Activated CD8-positive, alpha-beta memory T cell treated with anti-CD3 and anti-CD28 coated beads, Interleukin-2, amount 10 ng/mL, durations not matched to agents 7 days and 5 days (primary cell): ENCODE data around the gene HSPA9. TPM values are rescaled to one million over a fixed set of nuclear protein-coding genes. Genes with fewer than 3 reads are reported as not detected.
"Not testable (repeated sequence)": the region's sequence is repeated elsewhere in the genome, so short reads cannot be mapped to it uniquely, and the experiment has no call there.

ENCODE experiments used
- ATAC-seq: fragments of 150-1000 bp; cut with Tn5 transposase; one replicate; pipeline ENCODE4 v1.10.0; 2021; ENCODE audit warnings: moderate library complexity
- CTCF ChIA-PET: fragments of 350-600 bp; sonication (Branson Sonifier 250); formaldehyde crosslinking; loops from one replicate; lab custom pipeline; 2021; ENCODE audit warnings: antibody characterized with exemption; lab: Charles Lee
- DNase-seq: peaks from one replicate; pipeline ENCODE4 v3.0.0-alpha.2; 2020
- H3K27ac Mint-ChIP-seq: one replicate; pipeline ENCODE4 v1.8.0; 2021; ENCODE audit warnings: mild to moderate bottlenecking, mixed read lengths
- H3K27me3 Mint-ChIP-seq: one replicate; pipeline ENCODE4 v1.8.0; 2021; ENCODE audit warnings: mixed read lengths
- H3K36me3 Mint-ChIP-seq: one replicate; pipeline ENCODE4 v1.8.0; 2021; ENCODE audit warnings: mild to moderate bottlenecking, mixed read lengths
- H3K4me1 Mint-ChIP-seq: one replicate; pipeline ENCODE4 v1.8.0; 2021; ENCODE audit warnings: mixed read lengths
- H3K4me3 Mint-ChIP-seq: one replicate; pipeline ENCODE4 v1.8.0; 2021; ENCODE audit warnings: mild to moderate bottlenecking, moderate library complexity, mixed read lengths
- H3K9me3 Mint-ChIP-seq: one replicate; pipeline ENCODE4 v1.8.0; 2022; ENCODE audit warnings: low read depth, mixed read lengths
- total RNA-seq, 2 experiments: library from RNA; stranded (reverse); gene quantifications; one replicate each; pipeline ENCODE4 v1.2.3, GENCODE V29; 2021

Gene HSPA9
- total RNA-seq, 2 experiments from 2014 or later, result 208 to 309 TPM

DNA sequence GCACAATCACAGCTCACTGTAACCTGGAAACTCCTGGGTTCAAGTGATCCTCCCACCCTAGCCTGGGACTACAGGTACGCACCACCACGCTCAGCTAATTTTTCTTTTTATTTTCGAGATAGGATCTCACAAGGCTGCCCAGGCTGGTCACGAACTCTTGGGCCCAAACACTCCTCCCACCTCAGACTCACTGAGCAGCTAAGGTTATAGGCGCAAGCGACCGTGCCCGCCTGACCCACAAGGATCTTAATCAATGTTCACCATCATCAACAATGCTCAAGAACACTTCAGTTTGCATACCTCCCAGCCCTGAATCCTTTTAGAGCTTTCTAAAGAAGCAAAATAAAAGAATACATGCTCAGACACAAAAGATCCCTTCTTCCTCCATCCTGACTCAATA lies 45.4 kb downstream of the HSPA9 start:
- Mint-ChIP-seq H3K36me3 (peaks cover 35% of the 10 kb centered on the region), H3K4me3 (no peak overlapping the region), H3K9me3 (no peaks in the 10 kb centered on the region), H3K4me1 (peaks cover 29% of the 10 kb centered on the region), H3K27ac (no peak overlapping the region), H3K27me3 (no peaks in the 10 kb centered on the region)
- ATAC-seq (no peak), DNase-seq (no peak)
- CTCF ChIA-PET, result interaction anchor here (1.6 to 1.8 kb wide), 2 partner anchors 160 to 177 kb away, joined by 3 to 7 read pairs; partner anchors contain the start of gene KDM3B

DNA sequence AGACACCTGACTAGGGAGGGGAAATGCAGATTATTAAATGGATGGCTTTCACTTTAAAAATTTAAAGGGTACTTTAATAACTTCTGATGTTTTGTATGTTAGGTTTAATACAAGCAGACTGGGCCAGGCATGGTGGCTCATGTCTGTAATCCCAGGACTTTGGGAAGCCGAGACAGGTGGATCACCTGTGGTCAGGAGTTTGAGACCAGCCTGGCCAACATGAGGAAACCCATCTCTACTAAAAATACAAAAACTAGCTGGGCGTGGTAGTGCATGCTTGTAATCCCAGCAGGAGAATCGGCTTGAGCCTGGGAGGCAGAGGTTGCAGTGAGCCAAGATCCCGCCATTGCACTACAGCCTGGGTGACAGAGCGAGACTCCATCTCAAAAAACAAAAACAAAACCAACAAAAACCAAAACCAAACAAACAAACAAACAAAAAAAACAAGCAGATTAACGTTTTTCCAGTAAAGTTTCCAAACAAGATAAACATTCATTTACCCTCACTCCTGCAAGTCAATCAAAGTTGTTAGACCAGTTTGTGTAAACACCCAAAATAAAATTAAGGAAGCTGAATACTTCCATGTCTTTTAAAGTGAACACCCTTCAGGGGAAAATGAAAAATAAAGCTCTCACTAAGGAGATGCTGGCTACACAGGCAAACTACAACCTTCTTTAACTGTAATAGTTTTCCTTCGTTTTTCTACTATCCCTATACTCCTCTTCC lies 46.3 kb downstream of the HSPA9 start:
- Mint-ChIP-seq H3K36me3 (peaks cover 30% of the 10 kb centered on the region), H3K4me1 (peaks cover 30% of the 10 kb centered on the region), H3K4me3 (no peak overlapping the region), H3K27ac (no peak overlapping the region), H3K9me3 (no peaks in the 10 kb centered on the region), H3K27me3 (no peaks in the 10 kb centered on the region)
- ATAC-seq (no peak), DNase-seq (no peak)
- CTCF ChIA-PET, result interaction anchor here (1.3 to 1.8 kb wide), 3 partner anchors 24 to 177 kb away, joined by 4 to 7 read pairs (median 5); partner anchors contain the start of gene KDM3B

DNA sequence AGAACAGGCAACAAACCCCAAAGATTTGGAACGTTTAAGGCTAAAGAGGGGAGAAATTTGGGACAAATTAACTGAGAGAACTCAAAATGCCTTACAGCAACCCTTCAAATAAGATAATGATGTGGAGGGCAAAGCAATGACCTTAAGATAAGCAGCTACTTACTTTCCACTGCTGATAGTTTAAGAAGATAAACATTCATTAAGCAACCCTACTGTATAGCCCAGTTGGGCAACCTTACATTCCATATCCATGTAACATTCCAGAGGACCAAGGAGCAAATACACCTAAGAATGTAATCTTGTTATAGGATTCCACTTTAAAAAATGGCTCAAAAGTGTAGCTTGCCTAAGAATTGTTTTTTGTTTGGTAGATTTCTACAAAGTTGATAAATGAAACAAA lies 47.0 kb downstream of the HSPA9 start:
- DNase-seq (no peak), ATAC-seq (no peak)
- H3K27ac Mint-ChIP-seq, result no peak overlapping the region
- peaks cover 30% of the 10 kb centered on the region for H3K4me1 Mint-ChIP-seq
- no peaks in the 10 kb centered on the region for H3K9me3 Mint-ChIP-seq
- no peaks in the 10 kb centered on the region for H3K27me3 Mint-ChIP-seq
- CTCF ChIA-PET, result interaction anchor here (1.3 to 1.4 kb wide), 2 partner anchors 24 to 78 kb away, joined by 4 to 5 read pairs; no protein-coding TSS in a partner anchor
- H3K36me3 Mint-ChIP-seq, result peaks cover 27% of the 10 kb centered on the region
- no peak overlapping the region for H3K4me3 Mint-ChIP-seq

DNA sequence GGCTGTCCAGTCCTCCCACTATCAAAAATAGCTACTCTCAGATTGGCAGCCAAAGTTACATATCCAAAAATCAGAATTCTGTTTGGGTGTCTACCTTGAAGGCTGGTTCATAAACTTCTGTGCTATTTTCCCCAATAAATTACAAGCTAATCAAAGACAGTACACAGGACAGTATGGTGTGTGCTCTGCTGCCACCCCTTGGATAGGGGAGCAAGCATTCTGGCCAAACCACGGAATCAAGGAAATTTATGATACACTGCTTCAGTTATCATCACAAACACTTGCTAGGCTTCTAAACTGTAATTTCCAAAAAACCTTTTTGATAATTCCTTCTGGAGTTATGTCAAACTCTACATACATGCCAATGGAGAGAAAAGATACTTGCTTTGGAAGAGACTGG lies 48.0 kb downstream of the HSPA9 start:
- Mint-ChIP-seq H3K4me1 (peaks cover 29% of the 10 kb centered on the region), H3K27me3 (no peaks in the 10 kb centered on the region), H3K36me3 (peaks cover 22% of the 10 kb centered on the region), H3K27ac (no peak overlapping the region), H3K9me3 (no peaks in the 10 kb centered on the region), H3K4me3 (no peak overlapping the region)
- ATAC-seq (no peak), DNase-seq (no peak)
- CTCF ChIA-PET, result interaction anchor here (0.8 to 1.2 kb wide), 3 partner anchors 10 to 39 kb away, joined by 3 read pairs; no protein-coding TSS in a partner anchor

DNA sequence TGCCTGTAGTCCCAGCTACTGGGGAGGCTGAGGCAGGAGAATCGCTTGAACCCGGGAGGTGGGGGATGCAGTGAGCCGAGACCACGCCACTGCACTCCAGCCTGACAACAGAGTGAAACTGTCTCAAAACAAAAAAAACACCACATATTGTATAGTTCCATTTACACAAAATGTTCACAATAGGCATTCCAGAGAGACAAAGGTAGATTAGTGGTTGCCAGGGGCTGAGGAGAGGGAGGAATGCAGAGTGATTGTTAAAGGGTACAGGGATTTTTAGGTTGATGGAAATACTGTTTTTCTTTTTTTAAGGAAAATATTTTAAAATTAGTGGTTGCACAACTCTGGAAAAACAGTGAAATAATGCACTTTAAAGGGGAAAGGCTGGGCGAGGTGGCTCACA lies 51.8 kb downstream of the HSPA9 start:
- Mint-ChIP-seq H3K36me3 (peaks cover 12% of the 10 kb centered on the region), H3K4me1 (peaks cover 20% of the 10 kb centered on the region), H3K27ac (no peak overlapping the region), H3K27me3 (no peaks in the 10 kb centered on the region), H3K4me3 (no peak overlapping the region), H3K9me3 (no peaks in the 10 kb centered on the region)
- ATAC-seq, result no peak
- no peak for DNase-seq
- CTCF ChIA-PET, result interaction anchor here (1.1 to 1.3 kb wide), 2 partner anchors 13 to 74 kb away, joined by 3 to 4 read pairs; no protein-coding TSS in a partner anchor

DNA sequence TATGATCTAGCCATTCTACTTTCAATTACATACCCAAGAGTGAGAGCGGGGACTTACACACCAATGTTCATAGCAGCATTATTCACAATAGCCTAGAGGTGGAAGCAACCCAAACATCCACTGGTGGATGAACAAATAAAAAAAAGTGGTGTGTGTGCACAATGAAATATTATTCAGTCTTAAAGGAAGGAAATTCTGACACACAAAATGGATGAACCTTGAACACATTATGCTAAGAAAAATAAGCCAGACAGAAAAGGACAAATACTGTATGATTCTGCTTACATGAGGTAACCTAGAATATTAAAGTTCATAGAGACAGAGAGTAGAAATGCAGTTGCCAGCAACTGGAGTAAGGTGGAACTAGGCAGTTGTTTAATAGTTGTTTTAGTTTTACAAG lies 54.2 kb downstream of the HSPA9 start:
- CTCF ChIA-PET, result interaction anchor here (0.9 to 1.3 kb wide), 3 partner anchors 11 to 169 kb away, joined by 3 read pairs; no protein-coding TSS in a partner anchor
- no peak for DNase-seq
- Mint-ChIP-seq H3K4me1 (peaks cover 14% of the 10 kb centered on the region), H3K9me3 (no peaks in the 10 kb centered on the region), H3K27ac (no peak overlapping the region), H3K36me3 (peaks cover 25% of the 10 kb centered on the region), H3K4me3 (no peak overlapping the region), H3K27me3 (no peaks in the 10 kb centered on the region)
- no peak for ATAC-seq

DNA sequence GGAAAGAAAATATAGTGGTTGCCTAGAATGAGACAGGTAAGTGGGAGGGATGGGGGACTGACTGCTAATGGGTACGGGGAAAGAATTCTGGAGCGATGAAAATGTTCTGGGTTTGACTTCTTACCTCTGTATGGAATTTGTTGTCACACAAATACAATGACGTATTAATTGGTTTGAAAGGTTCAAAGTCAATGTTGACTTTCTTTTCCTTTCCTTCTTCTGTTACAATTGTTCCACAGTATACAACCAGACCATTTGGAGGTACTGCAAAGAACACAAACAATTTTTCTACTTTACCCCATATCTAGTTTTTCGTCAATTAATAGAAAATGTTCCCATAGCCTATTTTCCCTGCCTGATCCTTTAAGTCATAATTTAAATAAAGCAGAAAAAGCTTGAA lies 57.8 kb downstream of the HSPA9 start:
- CTCF ChIA-PET, result interaction anchor here (2.2 kb wide), 1 partner anchor 14 kb away, joined by 11 read pairs; no protein-coding TSS in a partner anchor
- H3K27ac Mint-ChIP-seq, result no peak overlapping the region

DNA sequence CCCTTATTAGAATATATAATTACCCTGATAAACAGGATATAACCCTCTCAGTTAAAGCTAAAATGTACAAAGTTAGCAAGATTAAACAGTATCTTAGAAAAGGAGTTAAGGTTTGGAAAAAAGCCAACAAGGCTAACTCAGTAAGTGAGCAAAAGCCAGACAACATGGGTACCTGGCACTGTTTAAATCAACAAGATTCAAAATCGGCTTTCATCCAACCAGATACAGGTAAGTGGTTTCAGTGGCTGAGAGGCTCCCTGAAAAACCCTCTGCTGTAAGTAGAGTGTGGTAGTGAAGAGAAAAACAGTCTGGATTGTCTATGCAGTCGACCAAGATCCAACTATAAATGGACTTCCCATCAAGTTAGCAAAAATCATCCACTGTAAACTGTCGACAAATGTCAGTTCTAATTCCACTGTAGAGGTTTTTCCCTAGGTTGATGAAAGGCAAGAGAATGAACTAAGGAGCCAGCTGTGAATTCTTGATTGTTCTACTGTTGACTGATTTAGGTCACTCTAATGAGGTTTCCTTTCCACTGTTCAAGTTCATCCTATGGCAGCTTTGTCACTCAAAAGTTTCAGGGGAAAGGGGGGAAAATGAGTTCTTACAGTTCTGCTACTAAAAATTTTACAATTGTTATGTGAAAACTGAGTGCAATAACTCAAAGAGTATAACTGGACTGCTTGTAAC lies 59.5 kb downstream of the HSPA9 start:
- CTCF ChIA-PET, result interaction anchor here (1.1 to 2.2 kb wide), 3 partner anchors 12 to 28 kb away, joined by 3 to 11 read pairs (median 5); no protein-coding TSS in a partner anchor
- ATAC-seq, result no peak

More for the DNA sequence above, 57.8 kb downstream of the HSPA9 start:
- no peak for DNase-seq
- ATAC-seq, result no peak
- no peak overlapping the region for H3K4me3 Mint-ChIP-seq
- H3K4me1 Mint-ChIP-seq, result peaks cover 8% of the 10 kb centered on the region
- H3K36me3 Mint-ChIP-seq, result peaks cover 43% of the 10 kb centered on the region
- H3K9me3 Mint-ChIP-seq, result no peaks in the 10 kb centered on the region
- no peaks in the 10 kb centered on the region for H3K27me3 Mint-ChIP-seq

DNA sequence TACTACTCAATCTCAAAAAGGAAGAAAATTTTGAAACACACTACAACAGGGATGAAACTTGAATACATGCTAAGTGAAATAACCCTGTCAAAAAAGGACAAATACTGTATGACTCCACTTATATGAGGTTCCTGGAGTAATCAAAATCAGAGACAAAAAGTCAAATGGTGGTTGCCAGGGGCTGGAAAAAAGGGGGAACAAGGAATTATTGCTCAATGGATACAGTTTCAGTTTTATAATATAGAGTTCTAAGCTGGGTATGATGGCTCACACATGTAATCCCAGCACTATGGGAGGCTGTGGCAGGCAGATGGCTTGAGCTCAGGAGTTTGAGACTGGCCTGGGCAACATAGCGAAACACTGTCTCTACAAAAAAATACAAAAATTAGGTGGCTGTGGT lies 61.2 kb downstream of the HSPA9 start:
- ATAC-seq, result no peak
- peaks cover 60% of the 10 kb centered on the region for H3K36me3 Mint-ChIP-seq

More for the DNA sequence above, 59.5 kb downstream of the HSPA9 start:
- Mint-ChIP-seq H3K9me3 (no peaks in the 10 kb centered on the region), H3K4me3 (no peak overlapping the region), H3K27me3 (no peaks in the 10 kb centered on the region), H3K36me3 (peaks cover 51% of the 10 kb centered on the region), H3K27ac (no peak overlapping the region), H3K4me1 (peaks cover 3% of the 10 kb centered on the region)
- no peak for DNase-seq

DNA sequence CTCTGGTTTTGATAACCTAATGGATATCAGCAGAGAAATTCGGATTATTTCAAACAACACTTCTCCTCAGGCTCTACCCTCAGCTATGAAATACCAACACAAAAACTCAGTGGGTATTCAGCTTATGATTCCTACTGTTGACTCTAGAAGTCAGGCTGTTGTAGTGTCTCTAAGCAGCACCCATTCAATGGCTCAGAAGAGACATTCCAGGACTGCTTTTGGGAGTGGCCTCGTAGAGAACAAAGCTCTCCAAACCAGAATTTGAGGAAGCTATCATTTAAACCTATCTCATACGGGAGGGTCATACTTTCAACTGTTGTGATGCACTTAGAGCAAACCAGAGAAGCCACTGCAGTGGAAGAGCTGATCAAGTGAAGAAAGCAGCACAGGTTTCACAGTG lies 66.2 kb downstream of the HSPA9 start:
- no peak for DNase-seq
- Mint-ChIP-seq H3K27me3 (no peaks in the 10 kb centered on the region), H3K4me1 (no peaks in the 10 kb centered on the region), H3K27ac (no peak overlapping the region), H3K4me3 (no peak overlapping the region), H3K36me3 (peaks cover 38% of the 10 kb centered on the region), H3K9me3 (no peaks in the 10 kb centered on the region)
- no peak for ATAC-seq
- CTCF ChIA-PET, result interaction anchor here (2.2 kb wide), 1 partner anchor 59 kb away, joined by 12 read pairs; no protein-coding TSS in a partner anchor

More for the DNA sequence above, 61.2 kb downstream of the HSPA9 start:
- no peak for DNase-seq
- CTCF ChIA-PET, result interaction anchor here (1.3 kb wide), 1 partner anchor 18 kb away, joined by 3 read pairs; no protein-coding TSS in a partner anchor
- Mint-ChIP-seq H3K27me3 (no peaks in the 10 kb centered on the region), H3K4me1 (no peaks in the 10 kb centered on the region), H3K4me3 (no peak overlapping the region), H3K27ac (no peak overlapping the region), H3K9me3 (no peaks in the 10 kb centered on the region)

DNA sequence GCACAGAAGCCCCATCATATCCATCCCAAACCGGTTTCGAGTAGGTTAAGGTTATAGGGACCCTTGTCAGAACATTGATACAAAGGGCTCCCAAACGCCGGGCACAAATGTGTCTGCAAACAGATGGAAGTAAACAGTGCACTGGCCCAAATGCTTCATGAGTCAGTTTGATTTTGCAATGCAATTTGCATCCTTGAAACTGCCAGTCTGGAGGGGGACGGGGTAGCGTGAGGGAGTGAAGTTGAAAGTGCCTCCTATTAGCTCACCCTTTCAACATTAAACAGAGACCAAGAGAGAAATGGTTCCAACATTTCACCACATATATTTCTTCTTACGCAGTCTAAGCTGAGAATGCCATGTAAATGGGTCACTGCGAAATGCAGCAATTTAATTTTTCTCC lies 67.7 kb downstream of the HSPA9 start:
- not testable (repeated sequence) for H3K4me1 Mint-ChIP-seq, H3K27ac Mint-ChIP-seq, H3K9me3 Mint-ChIP-seq, DNase-seq, H3K4me3 Mint-ChIP-seq, H3K27me3 Mint-ChIP-seq, ATAC-seq
- CTCF ChIA-PET, result interaction anchor here (1.3 kb wide), 1 partner anchor 10 kb away, joined by 5 read pairs; no protein-coding TSS in a partner anchor
- peaks cover 30% of the 10 kb centered on the region for H3K36me3 Mint-ChIP-seq

DNA sequence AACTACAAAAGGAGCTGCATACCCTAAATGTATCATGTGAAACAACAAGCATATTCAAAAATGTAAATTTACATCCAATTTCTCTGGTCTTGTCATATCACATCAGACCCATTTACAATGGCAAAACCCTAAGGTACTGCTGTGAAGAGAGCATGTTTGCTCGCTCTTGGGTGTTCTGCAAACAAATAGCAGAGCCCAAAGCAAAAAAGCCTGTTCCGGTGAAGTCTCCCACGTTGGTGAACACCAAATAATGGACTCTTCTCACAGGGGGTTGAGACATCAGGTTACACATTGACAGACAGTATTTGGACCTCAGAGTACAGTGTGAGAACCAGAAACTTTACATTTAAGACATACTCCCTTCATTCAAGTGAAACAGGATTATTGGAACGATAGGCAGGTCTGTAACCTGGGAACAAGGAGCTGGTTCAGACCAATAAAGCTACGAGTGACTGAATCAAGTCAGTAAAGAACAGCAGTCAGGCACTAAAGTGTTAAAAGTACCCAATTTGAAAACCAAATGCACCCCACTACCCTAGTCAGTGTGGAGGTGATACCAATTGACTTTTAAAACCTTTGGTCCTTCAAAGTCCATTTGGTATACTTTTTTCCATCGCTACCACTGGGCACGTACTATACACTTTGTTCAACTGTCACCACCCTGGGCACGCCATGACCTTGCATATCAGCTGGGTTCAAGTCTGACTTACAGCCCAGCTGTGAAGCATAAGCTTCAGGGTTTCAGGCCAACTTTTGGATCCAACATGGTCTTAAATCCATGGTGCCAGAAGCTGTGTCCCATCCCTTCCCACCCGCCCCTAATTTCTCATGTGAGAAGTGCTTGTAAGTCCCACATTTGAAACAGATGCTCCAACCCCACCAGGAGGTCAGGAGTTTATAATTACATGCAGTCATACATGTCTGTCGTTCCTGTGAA lies 68.6 kb downstream of the HSPA9 start:
- Mint-ChIP-seq H3K27ac (no peak overlapping the region), H3K36me3 (peaks cover 26% of the 10 kb centered on the region), H3K9me3 (no peaks in the 10 kb centered on the region), H3K4me1 (no peaks in the 10 kb centered on the region), H3K4me3 (no peak overlapping the region), H3K27me3 (no peaks in the 10 kb centered on the region)
- CTCF ChIA-PET, result interaction anchor here (1.3 kb wide), 1 partner anchor 10 kb away, joined by 5 read pairs; no protein-coding TSS in a partner anchor
- ATAC-seq, result no peak
- no peak for DNase-seq
